ENCODE data around the gene TUBA4B.
A peak's percentile ranks its signal among the peaks of the same experiment; 100 is the strongest.
"Not testable (repeated sequence)": the region's sequence is repeated elsewhere in the genome, so short reads cannot be mapped to it uniquely, and the experiment has no call there.

The TUBA4B gene

GRCh38 chr2:219247678-219248642 is 5.1 kb upstream of the TUBA4B start:
- DNase-seq (ENCODE audit: low read depth in 2 of 2): peak in 1 of 2 experiments; percentile 43

- DNase-seq (ENCODE audit: low read depth in 2 of 2): no peak
Measured at GRCh38 chr2:219248845-219249202, 4.2 kb upstream of the TUBA4B start.

- DNase-seq (ENCODE audit: low read depth in 2 of 2): peak in 1 of 2 experiments; percentile 35
Measured at GRCh38 chr2:219249203-219249980, 3.7 kb upstream of the TUBA4B start.

DNA sequence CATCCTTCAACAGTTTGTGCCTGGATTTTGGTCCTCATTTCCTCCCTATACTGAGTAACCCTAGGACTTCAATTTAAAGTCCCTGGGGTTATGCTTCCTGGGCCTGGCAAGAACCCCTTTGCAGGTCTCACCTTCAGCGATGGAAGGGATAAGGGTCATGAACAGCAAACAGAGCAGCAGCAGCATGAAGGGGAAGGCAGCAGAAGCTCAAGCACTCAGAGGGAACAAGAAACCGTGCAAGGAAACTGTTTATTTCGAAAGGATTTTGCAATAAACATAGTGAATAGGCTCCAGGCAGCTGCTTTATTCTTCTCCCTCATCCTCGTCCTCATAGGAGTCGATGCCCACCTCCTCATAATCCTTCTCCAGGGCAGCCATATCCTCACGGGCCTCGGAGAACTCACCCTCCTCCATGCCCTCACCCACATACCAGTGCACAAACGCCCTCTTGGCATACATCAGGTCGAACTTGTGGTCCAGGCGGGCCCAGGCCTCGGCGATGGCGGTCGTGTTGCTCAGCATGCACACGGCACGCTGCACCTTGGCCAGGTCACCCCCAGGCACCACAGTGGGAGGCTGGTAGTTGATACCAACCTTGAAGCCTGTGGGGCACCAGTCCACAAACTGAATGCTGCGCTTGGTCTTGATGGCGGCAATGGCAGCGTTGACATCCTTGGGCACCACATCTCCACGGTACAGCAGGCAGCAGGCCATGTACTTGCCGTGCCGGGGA is 2.8 kb upstream of the TUBA4B start:
- DNase-seq (ENCODE audit: low read depth in 2 of 2): no peak

DNA sequence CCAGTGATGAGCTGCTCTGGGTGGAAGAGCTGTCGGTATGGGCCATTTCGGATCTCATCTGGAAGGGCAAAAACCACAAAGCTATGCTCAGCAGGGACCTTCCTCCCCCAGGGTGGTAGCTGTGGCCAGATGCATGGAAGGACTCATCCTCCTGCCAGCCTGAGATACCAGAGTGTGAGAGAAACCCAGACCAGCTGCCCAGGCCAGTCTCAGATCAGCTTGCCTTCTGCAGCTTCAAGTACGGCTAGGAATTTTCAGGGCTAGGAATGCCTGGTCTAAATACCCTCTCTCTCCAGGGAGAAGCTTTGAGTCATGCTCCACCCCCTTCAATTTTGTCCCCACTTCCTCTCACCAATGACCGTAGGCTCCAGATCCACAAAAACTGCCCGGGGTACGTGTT is 1.4 kb upstream of the TUBA4B start:
- no peak for DNase-seq (ENCODE audit: low read depth in 2 of 2)

- DNase-seq (ENCODE audit: low read depth in 2 of 2): no peak
Measured at GRCh38 chr2:219252084-219252483, 959 bp upstream of the TUBA4B start.

- no peak for DNase-seq (ENCODE audit: low read depth in 2 of 2)
Measured at GRCh38 chr2:219252570-219252899, 508 bp upstream of the TUBA4B start.

DNA sequence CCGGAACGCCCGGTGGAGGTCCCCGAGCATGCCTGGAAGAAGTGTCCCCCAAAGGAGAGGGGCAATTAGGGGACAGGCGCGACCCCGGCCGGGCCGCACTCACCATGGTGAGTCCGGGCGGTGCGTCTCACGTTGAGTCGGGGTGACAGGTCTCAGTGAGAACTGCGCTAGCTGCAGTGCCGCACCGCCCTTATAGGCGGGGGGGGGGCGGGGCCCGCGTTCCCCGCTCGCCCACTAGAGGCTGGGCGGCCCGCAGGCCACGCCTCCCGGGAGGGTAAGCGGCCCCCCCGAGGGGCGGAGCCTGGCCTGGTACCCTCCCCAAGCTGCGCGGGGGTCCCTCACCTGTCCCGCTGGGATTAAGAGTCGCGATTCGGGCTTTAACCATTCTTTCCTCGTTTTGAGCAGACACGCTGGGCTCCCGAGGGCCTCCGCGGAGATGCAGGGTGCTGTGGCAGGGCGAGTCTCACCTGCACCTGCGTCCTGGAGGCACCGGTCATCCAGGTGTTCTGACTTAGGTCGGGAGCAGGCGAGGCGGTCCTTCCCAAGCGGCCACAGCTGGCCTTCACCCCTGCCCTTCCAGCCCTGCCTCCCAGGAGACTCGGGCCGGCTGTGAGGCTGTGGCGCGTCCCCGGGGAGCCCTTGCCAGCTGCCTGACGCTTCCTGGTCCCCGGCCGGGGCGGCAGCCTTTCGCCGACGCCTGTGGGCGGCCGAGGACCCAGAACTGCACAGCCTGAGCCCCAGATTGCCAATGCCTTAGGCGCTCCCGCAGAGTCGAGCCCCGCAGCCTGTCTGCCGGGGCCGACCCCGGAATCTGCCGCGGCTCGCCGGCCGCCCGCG is 928 bp downstream of the TUBA4B start, which contains the start of gene TUBA4A:
Gene TUBA4A (minus strand): TSS at position 166 of the 837 bp plus-strand sequence. CDS start 60 bp downstream, at position 106.
- peak; percentile 77 to 87 for DNase-seq (ENCODE audit: low read depth in 2 of 2)

DNA sequence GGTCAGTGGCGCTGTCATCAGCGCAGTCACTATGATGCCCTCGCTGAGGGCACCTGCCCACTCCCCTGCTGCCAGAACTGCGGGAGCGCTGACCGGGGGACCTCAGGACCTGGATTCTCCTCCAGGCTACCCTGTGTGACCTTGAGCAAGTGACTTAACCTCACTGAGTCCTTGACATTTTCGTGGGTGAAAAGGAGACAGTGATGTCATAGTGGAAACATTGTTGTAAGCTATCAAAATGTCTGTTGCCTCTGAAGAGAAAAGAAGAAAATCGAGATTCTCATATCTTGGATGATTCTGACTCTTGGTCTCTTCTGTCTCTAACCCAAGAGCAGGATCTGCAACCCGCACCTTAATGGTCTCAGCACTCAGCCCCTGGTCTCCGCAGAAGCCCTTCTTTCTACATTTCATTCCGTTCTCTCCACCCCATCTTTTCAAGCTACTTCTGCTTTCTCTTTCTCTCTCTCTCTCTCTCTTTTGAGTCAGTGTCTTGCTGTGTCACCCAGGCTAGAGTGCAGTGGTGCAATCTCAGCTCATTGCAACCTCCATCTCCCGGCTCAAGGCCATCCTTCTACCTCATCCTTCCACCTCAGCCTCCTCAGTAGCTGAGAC is 1.7 kb downstream of the TUBA4B start:
- no peak for DNase-seq (ENCODE audit: low read depth in 2 of 2)

GRCh38 chr2:219258942-219259341 is 5.9 kb downstream of the TUBA4B start:
- DNase-seq (ENCODE audit: low read depth in 2 of 2): not testable (repeated sequence)

DNA sequence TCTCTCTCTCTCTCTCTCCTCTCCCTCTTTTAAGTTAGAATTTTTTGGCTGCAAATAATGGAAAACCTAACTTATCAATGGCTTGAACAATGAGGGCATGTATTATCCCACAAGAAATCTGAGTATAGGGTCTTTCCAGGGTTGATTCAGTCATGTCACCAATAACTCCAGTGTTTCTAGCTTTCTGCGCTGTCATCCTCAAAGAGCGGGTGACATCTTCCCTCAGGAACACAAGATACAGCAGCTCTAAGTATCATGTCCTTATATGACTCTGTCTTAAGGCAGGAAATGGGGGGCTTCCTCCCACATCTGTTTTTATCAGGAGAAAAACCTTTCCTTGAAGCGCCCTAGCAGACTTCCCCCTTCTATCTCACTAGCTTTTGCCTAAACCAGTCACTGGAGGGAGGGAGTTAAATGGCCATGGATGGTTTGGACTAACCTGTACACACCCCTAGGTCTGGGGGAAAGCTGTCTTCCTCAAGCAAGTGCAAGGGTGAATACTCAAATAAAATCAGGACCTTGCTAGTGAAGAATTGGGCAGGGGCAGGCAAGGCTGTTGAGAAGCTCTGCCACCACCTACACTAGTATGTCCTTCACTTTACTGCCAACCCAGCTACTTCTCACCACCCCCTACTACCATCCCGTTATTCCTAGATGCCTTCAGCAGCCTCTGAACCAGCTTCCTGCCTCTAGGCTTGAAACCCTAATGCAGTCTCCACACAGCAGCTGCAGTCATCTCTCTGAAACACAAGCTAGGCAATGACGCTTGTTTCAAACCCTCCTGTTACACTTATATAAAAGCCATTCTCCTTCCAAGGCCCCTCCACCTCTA is 8.2 kb downstream of the TUBA4B start:
- DNase-seq (ENCODE audit: low read depth in 2 of 2): no peak

DNA sequence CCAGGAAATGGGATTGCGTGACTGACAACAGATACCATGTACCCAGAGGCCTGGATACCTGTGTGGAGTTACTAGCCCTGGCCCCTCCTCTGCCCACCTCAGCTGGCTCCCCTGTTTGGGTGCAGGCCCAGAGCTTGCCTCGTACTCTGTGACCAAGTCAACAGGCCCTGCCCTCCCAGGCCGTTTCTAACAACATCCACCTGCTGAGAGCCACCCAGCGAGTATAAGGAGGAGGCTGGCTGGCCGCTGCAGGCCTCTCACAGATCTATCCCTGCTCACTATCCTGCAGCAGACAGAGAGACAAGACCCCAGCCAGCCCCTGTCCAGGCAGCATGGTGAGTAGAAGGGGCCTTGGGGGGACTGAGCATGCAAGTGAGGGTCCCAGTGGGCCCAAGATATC is 13.2 kb downstream of the TUBA4B start:
- DNase-seq (ENCODE audit: low read depth in 2 of 2): no peak

GRCh38 chr2:219266886-219267285 is 13.8 kb downstream of the TUBA4B start:
- no peak for DNase-seq (ENCODE audit: low read depth in 2 of 2)

DNA sequence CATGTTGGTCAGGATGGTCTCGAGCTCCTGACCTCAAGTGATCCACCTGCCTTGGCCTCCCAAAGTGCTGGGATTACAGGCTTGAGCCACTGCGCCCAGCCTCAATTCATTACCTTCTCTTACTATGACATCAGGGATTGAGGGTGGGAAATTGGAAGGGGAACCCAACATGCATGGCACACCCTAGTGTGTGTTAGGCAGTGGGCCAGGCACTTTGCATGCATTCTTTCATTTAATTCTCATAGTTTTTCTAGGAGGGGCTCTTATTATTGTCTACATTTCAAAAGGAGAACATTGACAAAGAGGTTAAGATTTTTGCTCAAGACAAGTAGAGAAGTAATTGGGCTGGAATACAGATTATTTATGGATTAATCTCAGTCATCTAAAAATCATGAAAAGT is 15.3 kb downstream of the TUBA4B start:
- DNase-seq (ENCODE audit: low read depth in 2 of 2): no peak

DNA sequence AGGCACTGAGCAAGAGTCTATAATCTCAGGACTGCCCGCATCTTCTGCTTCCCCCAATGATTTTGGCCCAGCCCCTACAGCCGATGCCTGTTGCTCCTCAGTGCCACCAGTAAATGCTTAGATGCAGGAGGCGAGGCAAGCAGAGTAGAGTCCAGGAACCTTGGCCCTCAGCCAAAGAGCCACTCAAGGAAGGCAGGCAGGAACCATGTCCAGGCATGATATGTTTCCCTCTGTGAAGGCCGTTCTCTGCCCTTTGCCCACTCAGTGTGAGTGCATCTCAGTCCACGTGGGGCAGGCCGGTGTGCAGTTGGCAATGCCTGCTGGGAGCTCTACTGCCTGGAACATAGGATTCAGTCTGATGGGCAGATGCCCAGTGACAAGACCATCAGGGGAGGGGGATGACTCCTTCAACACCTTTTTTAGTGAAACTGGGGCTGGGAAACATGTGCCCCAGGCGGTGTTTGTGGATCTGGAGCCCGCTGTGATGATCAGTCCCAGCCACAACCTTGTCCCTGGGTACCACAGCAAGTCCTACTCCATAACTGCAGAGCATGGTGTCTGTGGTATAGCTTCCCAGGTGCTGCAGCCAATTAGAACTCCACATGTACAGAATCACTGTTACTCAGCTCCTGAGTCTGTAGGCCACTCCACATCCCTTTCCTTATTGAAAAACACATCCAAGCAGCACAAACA is 16.5 kb downstream of the TUBA4B start:
- DNase-seq (ENCODE audit: low read depth in 2 of 2): no peak

- DNase-seq (ENCODE audit: low read depth in 2 of 2): no peak
Measured at GRCh38 chr2:219270055-219270372, 17.0 kb downstream of the TUBA4B start.

- DNase-seq (ENCODE audit: low read depth in 2 of 2): no peak
Measured at GRCh38 chr2:219271021-219271420, 18.0 kb downstream of the TUBA4B start.

DNA sequence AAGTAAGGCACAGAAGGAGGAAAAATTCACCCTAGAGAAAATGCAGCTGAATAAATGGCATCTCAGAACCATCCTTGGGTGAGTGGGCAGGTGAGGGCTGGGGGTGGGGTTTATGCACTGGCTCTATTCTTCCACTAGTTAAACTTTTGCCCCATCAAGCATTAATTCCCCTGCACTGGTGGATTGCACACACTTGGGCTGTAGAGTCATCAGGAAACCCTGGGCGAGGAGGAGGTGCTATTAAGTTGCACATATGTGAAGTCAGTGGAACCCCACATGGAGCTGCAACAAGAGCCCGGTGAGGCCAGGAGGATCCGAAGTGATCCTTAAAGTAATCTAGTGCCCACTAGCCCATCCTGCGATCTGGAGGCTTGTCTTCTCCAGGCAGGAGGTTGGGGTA is 19.3 kb downstream of the TUBA4B start:
- DNase-seq (ENCODE audit: low read depth in 2 of 2): no peak

DNA sequence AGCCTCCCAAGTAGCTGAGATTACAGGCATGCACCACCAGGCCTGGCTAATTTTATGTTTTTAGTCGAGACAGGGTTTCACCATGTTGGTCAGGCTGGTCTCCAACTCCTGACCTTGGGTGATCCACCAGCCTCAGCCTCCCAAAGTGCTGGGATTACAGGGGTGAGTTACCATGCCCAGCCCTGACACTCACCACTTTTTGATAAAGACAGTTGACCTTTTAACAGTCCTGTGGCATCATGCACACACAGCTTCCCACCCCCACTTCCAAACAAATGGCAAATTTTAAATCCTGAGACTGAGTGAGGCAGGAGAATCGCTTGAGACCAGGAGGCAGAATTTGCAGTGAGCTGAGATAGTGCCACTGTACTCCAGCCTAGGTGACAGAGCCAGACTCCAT is 20.0 kb downstream of the TUBA4B start:
- no peak for DNase-seq (ENCODE audit: low read depth in 2 of 2)
